Ramos (cell line): ENCODE results near the gene LMO3.

Experiments used
- in situ Hi-C: fragments of 300-500 bp; cut with MboI; formaldehyde crosslinking; loops from one replicate; pipeline ENCODE4 v1.14.3; 2022; ENCODE audit warnings: low sequenced_read_pairs; ENCODE audit not compliant: unreplicated experiment

LMO3 gene

GRCh38 chr12:16603916-16604575, 1.9 kb downstream of the LMO3 start:
- in situ Hi-C loops = loop anchor here (25.0 kb wide), 1 partner anchor 617 kb away; no protein-coding TSS in a partner anchor

- in situ Hi-C loops = loop anchor here (25.0 kb wide), 1 partner anchor 616 kb away; no protein-coding TSS in a partner anchor
These were observed 2.6 kb downstream of the LMO3 start for GRCh38 chr12:16603260-16603915.

GRCh38 chr12:16602412-16602811, 3.5 kb downstream of the LMO3 start:
- in situ Hi-C loops = loop anchor here (25.0 kb wide), 1 partner anchor 615 kb away; no protein-coding TSS in a partner anchor

GRCh38 chr12:16600525-16600924, 5.4 kb downstream of the LMO3 start:
- in situ Hi-C loops = loop anchor here (25.0 kb wide), 1 partner anchor 613 kb away; no protein-coding TSS in a partner anchor

- in situ Hi-C loops = no loop called here
These were observed 6.9 kb downstream of the LMO3 start for GRCh38 chr12:16599081-16599480.

DNA sequence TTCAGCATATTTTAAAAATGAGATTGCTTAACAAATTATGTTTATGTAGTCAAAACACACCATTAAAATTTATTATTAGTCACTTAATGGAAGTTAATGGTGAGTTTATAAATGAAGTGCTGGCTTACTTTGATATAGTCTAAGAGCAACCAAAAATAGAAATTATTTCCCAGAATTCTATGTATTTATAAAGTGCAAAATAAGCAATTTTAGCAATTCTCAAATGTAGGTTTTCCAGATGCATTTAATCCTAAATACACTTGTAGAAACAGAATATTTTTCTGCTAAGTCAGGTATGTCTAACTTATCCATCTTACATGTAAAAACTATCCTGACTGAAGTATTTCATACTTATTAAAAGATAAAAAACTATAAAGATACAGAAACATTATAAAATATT, 11.2 kb downstream of the LMO3 start:
- in situ Hi-C loops = no loop called here

- in situ Hi-C loops = no loop called here
These were observed 12.4 kb downstream of the LMO3 start for GRCh38 chr12:16593546-16593945.

DNA sequence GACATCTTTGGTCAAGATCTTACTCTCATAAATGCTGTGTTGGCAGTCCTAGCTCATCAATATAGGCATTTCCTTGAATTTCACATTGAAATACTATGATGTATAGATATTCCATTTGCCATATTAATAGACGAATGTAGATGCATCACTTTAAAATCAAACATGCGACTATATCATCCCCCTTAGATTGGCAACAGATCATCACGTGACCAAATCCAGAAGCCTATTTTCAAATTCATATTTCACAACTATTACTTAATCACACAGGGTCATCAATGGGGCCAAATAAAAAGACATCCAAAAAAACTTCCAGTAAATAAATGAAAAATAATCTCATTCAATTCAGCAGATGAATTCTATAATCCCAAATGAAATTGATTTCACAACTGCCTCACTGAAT, 15.3 kb downstream of the LMO3 start:
- in situ Hi-C loops = no loop called here

DNA sequence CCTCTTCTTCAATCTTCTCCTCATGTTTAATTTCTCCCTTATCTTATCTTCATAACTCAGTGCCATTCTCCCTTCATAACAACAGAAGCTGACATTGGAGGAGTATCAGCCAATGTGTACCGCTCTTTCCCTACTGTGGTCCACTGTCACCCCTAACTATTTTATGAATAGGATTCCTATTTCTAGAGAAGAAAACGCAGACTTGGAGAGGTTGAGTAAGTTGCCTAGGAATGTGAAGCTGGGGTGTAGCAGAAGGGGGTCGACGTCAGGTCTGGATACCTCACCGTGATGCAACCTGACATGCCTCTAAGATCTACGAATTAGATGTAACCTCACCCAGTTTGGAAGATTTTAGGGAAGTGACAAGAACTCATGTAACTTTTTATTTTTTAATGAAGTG, 17.1 kb downstream of the LMO3 start:
- in situ Hi-C loops = no loop called here

- in situ Hi-C loops = no loop called here
These were observed 18.4 kb downstream of the LMO3 start for GRCh38 chr12:16587514-16587913.

GRCh38 chr12:16587110-16587453, 18.9 kb downstream of the LMO3 start:
- in situ Hi-C loops = no loop called here

GRCh38 chr12:16586350-16587109, 19.4 kb downstream of the LMO3 start:
- in situ Hi-C loops = no loop called here

DNA sequence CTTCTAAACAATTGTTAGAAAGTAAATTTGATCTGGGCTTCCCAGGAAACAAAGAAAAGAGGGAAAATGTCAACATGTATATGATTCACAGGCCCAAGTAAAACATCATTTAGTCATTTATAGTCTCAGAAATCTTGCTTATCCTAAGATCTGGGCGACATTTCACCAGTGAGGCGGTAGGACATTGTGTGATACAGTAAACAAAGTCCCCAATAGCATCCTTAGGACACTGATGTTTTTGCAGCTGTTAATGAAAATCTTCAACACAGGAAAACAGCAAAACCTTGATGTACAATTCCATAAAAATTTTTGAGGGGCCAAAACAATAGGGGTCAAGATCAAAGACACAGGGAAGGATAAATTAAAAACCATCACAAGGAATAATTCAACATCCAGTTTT, 20.2 kb downstream of the LMO3 start:
- in situ Hi-C loops = no loop called here

DNA sequence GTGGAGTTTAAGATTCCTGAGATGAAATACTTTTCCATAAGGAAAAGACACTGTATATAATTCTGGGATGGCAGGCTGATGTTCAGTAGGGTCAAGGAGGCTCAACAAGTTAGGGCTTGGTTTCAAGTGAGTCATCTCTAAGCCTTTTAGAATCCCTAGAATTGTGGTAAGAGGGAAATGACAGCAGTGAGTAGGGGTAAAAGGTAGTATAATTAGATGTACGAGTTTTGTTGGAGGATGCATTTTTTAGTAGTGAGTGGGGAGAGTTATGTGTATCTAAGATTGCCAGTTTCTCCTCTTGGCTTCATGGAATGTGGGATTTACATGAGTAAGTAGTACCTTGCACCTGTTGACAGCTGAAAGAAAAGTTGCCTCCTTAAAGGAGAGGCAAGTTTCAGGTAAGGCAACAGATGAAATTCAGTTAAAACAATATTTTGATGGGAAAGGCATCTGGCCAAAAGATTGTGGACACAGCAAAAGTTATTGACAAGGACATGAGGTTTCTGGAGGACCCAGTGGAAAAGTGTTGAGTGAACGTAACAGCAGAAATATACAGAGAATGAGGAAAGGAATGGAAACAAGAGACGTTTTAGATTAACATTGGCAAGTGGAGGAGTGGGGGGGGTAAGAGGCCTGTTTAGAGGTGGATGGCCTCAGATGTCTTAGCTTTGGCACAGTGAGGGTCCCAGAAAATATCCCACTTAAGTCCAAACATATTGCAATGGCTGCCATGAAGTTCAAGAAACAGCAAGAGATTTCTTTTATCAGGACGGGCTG, 21.8 kb downstream of the LMO3 start:
- in situ Hi-C loops = no loop called here

DNA sequence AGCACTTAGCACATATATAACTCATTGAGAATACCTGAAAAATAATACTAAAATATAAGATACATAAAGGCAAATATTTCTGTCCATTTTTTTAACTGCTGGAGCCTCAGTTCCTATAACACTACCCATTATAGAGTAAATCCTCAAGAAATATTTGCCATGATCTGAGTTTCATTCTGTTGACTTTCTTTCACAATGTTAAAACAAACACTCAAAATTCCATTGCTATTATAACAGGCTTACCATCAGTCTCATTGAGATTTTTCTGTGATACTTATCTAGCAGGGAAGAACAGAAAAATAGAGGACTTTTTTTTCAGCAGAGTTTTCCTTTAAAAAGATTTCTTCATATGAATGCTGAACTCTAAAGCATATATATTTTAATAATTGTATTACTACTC, 24.5 kb downstream of the LMO3 start:
- in situ Hi-C loops = no loop called here

DNA sequence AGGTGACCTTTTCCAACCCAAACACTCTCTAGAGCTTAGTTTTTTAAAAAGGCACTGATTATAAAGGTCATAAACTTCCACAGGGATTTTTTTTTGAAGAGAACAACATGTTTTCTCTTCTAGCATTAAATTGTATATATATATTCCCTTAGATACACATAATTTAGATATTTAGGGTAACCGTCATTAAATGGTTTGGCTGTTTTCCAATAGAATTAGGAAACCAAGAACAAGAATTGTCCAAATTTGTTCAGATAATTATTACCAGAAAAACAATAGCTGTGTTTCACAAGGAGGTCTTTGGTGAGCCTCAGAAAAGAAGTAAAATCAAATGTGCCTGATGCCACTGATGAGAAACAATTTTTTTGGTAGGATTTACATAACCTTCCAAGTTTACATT, 26.9 kb downstream of the LMO3 start:
- in situ Hi-C loops = no loop called here

- in situ Hi-C loops = no loop called here
These were observed 32.4 kb downstream of the LMO3 start for GRCh38 chr12:16573398-16574077.

- in situ Hi-C loops = no loop called here
These were observed 37.1 kb downstream of the LMO3 start for GRCh38 chr12:16568873-16569272.

GRCh38 chr12:16564675-16565074, 41.3 kb downstream of the LMO3 start:
- in situ Hi-C loops = no loop called here

DNA sequence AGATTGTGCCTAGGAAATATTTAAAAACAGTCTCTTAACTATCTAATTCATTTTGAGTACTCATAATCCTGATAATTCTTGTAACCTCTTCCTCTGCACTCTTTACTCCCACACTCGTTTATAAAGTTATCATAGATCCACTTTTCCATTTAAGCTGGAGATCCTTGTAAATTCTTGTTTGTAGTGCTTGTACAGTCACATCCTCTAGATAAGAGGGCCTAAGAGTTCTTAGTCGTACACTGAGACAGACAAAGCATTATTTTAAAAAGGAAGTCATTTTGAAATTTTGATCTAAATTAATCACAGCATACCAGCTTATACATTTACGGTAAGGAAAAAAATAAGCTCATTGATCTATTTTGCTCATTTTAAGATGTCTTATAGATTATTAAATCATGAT, 42.5 kb downstream of the LMO3 start:
- in situ Hi-C loops = no loop called here
